OCI-LY1 (cell line): ENCODE measurements around the gene ABCB6.

Source experiments
- H2AFZ ChIP-seq: fragments of 200-600 bp; sonication (generic), shearing (Covaris generic); 2 replicates; pipeline ENCODE4 v1.6.0; 2014; ENCODE audit warnings: antibody characterized with exemption, mild to moderate bottlenecking, low read length
- H3F3A ChIP-seq: fragments of 200-600 bp; sonication (generic), shearing (Covaris generic); 2 replicates; pipeline ENCODE4 v1.6.0; 2014; ENCODE audit warnings: mild to moderate bottlenecking, antibody characterized with exemption, low read length, moderate library complexity; ENCODE audit not compliant: insufficient read depth
- H3K27ac ChIP-seq: fragments of 200-600 bp; sonication (generic); 2 replicates; pipeline ENCODE4 v1.5.1; 2014; ENCODE audit warnings: low read length, mixed run types, mild to moderate bottlenecking, low read depth; ENCODE audit not compliant: poor library complexity, severe bottlenecking
- H3K27me3 ChIP-seq: fragments of 200-600 bp; sonication (generic); 2 replicates; pipeline ENCODE4 v1.6.0; 2014; ENCODE audit warnings: antibody characterized with exemption, mild to moderate bottlenecking, low read length, moderate library complexity; ENCODE audit not compliant: insufficient read depth
- H3K36me3 ChIP-seq: fragments of 200-600 bp; sonication (generic); 2 replicates; pipeline ENCODE4 v1.6.1; 2014; ENCODE audit warnings: mild to moderate bottlenecking, antibody characterized with exemption, low read length, moderate library complexity, mixed read lengths; ENCODE audit not compliant: insufficient read depth
- H3K4me1 ChIP-seq: fragments of 200-600 bp; sonication (generic); 2 replicates; pipeline ENCODE4 v1.5.1; 2014; ENCODE audit warnings: mild to moderate bottlenecking, low read length, moderate library complexity; ENCODE audit not compliant: insufficient read depth, severe bottlenecking
- H3K4me2 ChIP-seq: fragments of 200-600 bp; sonication (generic), shearing (Covaris generic); 2 replicates; pipeline ENCODE4 v1.6.1; 2014; ENCODE audit warnings: low read length
- H3K4me3 ChIP-seq: fragments of 200-600 bp; sonication (generic); 2 replicates; pipeline ENCODE4 v1.5.1; 2014; ENCODE audit warnings: low read length, low read depth, mild to moderate bottlenecking, mixed read lengths; ENCODE audit not compliant: poor library complexity, severe bottlenecking
- H3K79me2 ChIP-seq: fragments of 200-600 bp; shearing (Covaris generic); 2 replicates; pipeline ENCODE4 v1.6.1; 2016; ENCODE audit warnings: mixed run types, low read length, mixed read lengths; ENCODE audit not compliant: insufficient read depth
- H3K9ac ChIP-seq: fragments of 200-600 bp; sonication (generic), shearing (Covaris generic); 2 replicates; pipeline ENCODE4 v1.6.1; 2014; ENCODE audit warnings: mild to moderate bottlenecking, low read length, mixed read lengths
- H3K9me2 ChIP-seq: fragments of 200-600 bp; sonication (generic), shearing (Covaris generic); 2 replicates; pipeline ENCODE4 v1.6.1; 2014; ENCODE audit warnings: low read depth, mild to moderate bottlenecking, low read length, mixed read lengths
- H3K9me3 ChIP-seq: fragments of 200-600 bp; shearing (Covaris generic); 2 replicates; pipeline ENCODE4 v1.6.1; 2014; ENCODE audit warnings: low read length, mixed read lengths
- H4K20me1 ChIP-seq: fragments of 200-600 bp; sonication (generic), shearing (Covaris generic); 2 replicates; pipeline ENCODE4 v1.6.0; 2016; ENCODE audit warnings: mild to moderate bottlenecking, low read length; ENCODE audit not compliant: insufficient read depth
- CTCF ChIP-seq: fragments of 200-600 bp; sonication (generic), shearing (Covaris generic); IDR thresholded peaks from 2 replicates; pipeline ENCODE4 v1.5.1; 2017; ENCODE audit warnings: mild to moderate bottlenecking, antibody characterized with exemption, low read length, moderate library complexity, mixed read lengths
- EZH2 ChIP-seq: fragments of 200-600 bp; sonication (generic), shearing (Covaris generic); IDR thresholded peaks from 2 replicates; pipeline ENCODE4 v1.8.0; 2017; ENCODE audit warnings: borderline replicate concordance, mixed run types, mild to moderate bottlenecking, antibody characterized with exemption, low read length, moderate library complexity, mixed read lengths

Gene ABCB6

DNA sequence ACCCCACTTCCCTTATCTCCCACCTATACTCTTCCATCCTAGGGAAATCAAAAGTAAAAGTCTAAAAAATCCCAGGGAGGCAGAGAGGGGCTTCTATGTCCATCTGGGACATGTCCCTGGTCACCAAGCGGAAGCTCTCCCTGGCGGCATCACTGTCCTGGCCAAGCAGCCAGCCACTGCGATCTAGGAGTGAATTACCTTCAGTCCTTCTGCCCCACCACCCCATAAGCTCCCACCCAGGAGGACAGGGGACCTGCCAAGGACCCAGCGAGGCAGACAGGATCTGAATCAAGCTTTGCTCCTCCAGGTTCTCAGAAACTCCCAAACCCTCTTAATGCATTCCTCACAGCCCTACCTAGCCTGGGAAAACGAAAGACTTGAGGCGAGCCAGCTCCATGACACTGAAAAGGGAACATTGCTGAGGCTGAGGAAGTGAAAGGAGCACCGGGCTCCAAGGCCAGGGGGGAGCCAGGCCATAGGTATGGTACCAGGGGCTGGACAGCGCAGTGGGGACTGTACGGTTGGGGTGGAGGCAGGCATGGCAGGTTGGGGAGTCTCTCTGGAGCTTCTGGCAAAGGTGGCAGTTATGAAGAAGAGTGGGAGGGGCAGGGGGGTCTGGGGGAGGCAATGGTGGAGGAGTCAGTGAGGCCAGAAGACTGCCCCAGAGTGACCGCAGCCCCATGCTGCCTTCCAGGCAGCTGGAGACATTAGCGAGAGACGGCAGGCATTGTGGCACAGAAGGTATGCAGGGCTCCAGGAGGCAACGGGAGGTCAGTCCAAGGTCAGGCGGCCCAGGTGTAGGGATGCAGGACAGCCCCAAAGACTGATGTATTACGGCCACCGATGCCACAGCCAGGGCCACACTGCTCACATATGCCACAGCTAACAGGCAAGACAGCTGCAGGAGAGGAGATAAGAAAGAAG is 46.3 kb downstream of the ABCB6 start:
- no peaks in the 10 kb centered on the region for H3K9me2 ChIP-seq
- H3K79me2 ChIP-seq: no peaks in the 10 kb centered on the region
- no peaks in the 10 kb centered on the region for H3K9me3 ChIP-seq
- no peak overlapping the region for H2AFZ ChIP-seq
- H3K4me1 ChIP-seq: peaks cover 10% of the 10 kb centered on the region
- TF ChIP-seq EZH2 (no peak), CTCF (no peak)
- no peaks in the 10 kb centered on the region; the same call in 1 of the 2 replicates for H3F3A ChIP-seq
- peaks cover 24% of the 10 kb centered on the region; the same call in 1 of the 2 replicates for H3K36me3 ChIP-seq
- no peaks in the 10 kb centered on the region for H4K20me1 ChIP-seq
- no peak overlapping the region for H3K9ac ChIP-seq
- no peak overlapping the region for H3K27ac ChIP-seq
- no peaks in the 10 kb centered on the region for H3K27me3 ChIP-seq
- H3K4me3 ChIP-seq: no peak overlapping the region
- H3K4me2 ChIP-seq: no peak overlapping the region

DNA sequence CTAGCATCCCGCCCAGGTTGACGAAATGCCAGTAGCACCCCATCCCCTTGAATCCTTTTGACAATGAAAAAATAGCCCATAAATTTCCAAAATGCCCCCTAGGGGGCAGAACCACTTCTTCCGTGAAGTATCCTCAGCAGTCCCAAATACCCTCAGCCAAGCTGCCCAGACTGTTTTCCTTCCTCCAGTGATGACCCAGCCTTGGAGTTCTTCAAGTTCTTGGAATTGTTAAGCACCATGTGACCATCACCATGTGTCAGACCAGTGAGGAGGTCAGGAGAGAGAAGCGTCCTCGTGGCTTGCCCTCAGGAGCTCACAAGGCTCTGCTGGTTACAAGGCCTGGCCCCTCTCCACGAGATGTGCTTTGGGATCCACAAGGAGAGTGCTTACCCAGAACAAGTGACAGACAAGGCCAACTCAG is 47.5 kb downstream of the ABCB6 start:
- no peaks in the 10 kb centered on the region for H4K20me1 ChIP-seq
- peaks cover 24% of the 10 kb centered on the region; the same call in 1 of the 2 replicates for H3K36me3 ChIP-seq
- H3K27me3 ChIP-seq: no peaks in the 10 kb centered on the region
- TF ChIP-seq CTCF (peak; percentile 82), EZH2 (no peak)
- H2AFZ ChIP-seq: no peak overlapping the region
- no peaks in the 10 kb centered on the region for H3K9me3 ChIP-seq
- H3K4me2 ChIP-seq: no peak overlapping the region
- no peaks in the 10 kb centered on the region for H3K9me2 ChIP-seq
- H3K4me3 ChIP-seq: no peak overlapping the region
- peaks cover 9% of the 10 kb centered on the region for H3K4me1 ChIP-seq
- H3K79me2 ChIP-seq: no peaks in the 10 kb centered on the region
- H3K27ac ChIP-seq: no peak overlapping the region
- H3F3A ChIP-seq: no peaks in the 10 kb centered on the region; the same call in 1 of the 2 replicates
- H3K9ac ChIP-seq: no peak overlapping the region

DNA sequence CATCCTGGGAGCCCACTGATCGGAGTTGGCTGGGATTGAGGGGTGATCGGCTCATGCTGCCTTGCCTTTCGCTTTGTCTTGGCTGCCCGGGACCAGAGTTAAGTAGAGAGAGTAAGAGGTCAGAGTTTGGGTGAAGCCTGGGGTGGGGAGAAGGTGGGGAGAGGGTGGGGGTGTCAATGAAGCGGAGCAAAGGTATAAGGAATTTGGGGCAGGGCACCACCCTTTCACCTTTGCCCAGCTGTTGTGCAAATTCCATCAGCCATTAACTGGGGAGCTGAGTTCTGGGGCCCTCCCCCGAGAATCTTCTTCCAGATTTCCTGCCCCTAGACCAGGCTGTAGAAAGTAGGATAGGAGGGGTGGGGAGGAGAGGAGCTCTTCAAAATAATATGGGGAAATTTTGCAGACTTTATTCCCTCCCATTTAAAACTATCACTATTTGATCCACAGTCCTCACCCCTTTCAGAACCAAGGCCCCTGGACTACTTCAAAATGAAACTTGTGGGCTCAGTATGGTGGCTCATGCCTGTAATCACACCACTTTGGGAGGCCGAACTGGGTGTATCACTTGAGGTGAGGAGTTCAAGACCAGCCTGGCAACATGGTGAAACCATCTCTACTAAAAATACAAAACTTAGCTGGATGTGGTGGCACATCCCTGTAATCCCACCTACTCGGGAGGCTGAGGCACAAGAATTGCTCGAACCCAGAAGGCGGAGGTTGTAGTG is 48.7 kb downstream of the ABCB6 start, which contains the start of gene SLC23A3:
Gene SLC23A3, minus strand, starts transcription at position 100 of the 725 bp plus-strand sequence. Its CDS starts 45 bp downstream, at position 55.
- Histone ChIP-seq H3K27ac (no peak within 1 kb of the TSS), H3K9ac (no peak within 1 kb of the TSS), H3K36me3 (peaks cover 28% of the 10 kb centered on the region; the same call in 1 of the 2 replicates), H3K27me3 (no peaks in the 10 kb centered on the region), H3K9me3 (no peaks in the 10 kb centered on the region), H3K4me3 (no peak within 1 kb of the TSS), H4K20me1 (no peaks in the 10 kb centered on the region), H3K4me1 (no peaks in the 10 kb centered on the region), H3K79me2 (no peaks in the 10 kb centered on the region), H3K4me2 (no peak within 1 kb of the TSS), H2AFZ (no peak within 1 kb of the TSS), H3K9me2 (no peaks in the 10 kb centered on the region), H3F3A (no peaks in the 10 kb centered on the region; the same call in 1 of the 2 replicates)
- TF ChIP-seq CTCF (no peak), EZH2 (no peak)
